ENCODE results near the gene OTULIN.
A peak's percentile ranks its signal among the peaks of the same experiment; 100 is the strongest.

Gene OTULIN

GRCh38 chr5:14669415-14669814 is 4.9 kb downstream of the OTULIN start:
- DNase-seq = no peak

- DNase-seq = no peak
These were observed 5.5 kb downstream of the OTULIN start for GRCh38 chr5:14669975-14670374.

GRCh38 chr5:14671414-14671813 is 6.9 kb downstream of the OTULIN start:
- DNase-seq = peak; percentile 29

- no peak for DNase-seq
These were observed 7.6 kb downstream of the OTULIN start for GRCh38 chr5:14672082-14672481.

- DNase-seq = no peak
These were observed 8.2 kb downstream of the OTULIN start for GRCh38 chr5:14672484-14673394.

- no peak for DNase-seq
These were observed 8.9 kb downstream of the OTULIN start for GRCh38 chr5:14673443-14673842.

GRCh38 chr5:14674983-14675854 is 10.7 kb downstream of the OTULIN start:
- DNase-seq = no peak

GRCh38 chr5:14675865-14676300 is 11.4 kb downstream of the OTULIN start:
- DNase-seq = peak; percentile 28

GRCh38 chr5:14676320-14676719 is 11.8 kb downstream of the OTULIN start:
- DNase-seq = no peak

GRCh38 chr5:14678773-14679334 is 14.3 kb downstream of the OTULIN start:
- DNase-seq = no peak

GRCh38 chr5:14679595-14679994 is 15.1 kb downstream of the OTULIN start:
- no peak for DNase-seq

GRCh38 chr5:14681236-14681752 is 16.8 kb downstream of the OTULIN start:
- no peak for DNase-seq

- DNase-seq = no peak
These were observed 19.5 kb downstream of the OTULIN start for GRCh38 chr5:14683906-14684455.

- no peak for DNase-seq
These were observed 20.2 kb downstream of the OTULIN start for GRCh38 chr5:14684757-14685156.

- peak; percentile 48 for DNase-seq
These were observed 21.2 kb downstream of the OTULIN start for GRCh38 chr5:14685757-14686156.

GRCh38 chr5:14686517-14686916 is 22.0 kb downstream of the OTULIN start:
- DNase-seq = no peak

- DNase-seq = no peak
These were observed 22.6 kb downstream of the OTULIN start for GRCh38 chr5:14687023-14687665.

GRCh38 chr5:14693070-14693469 is 28.6 kb downstream of the OTULIN start:
- DNase-seq = no peak

GRCh38 chr5:14695152-14695551 is 30.6 kb downstream of the OTULIN start:
- DNase-seq = no peak

GRCh38 chr5:14696057-14696456 is 31.5 kb downstream of the OTULIN start:
- no peak for DNase-seq

- DNase-seq = no peak
These were observed 32.3 kb downstream of the OTULIN start for GRCh38 chr5:14696851-14697250.

- no peak for DNase-seq
These were observed 34.0 kb downstream of the OTULIN start for GRCh38 chr5:14698495-14698894.
